Measurements from ENCODE around the gene VRK3. TPM values are rescaled to one million over a fixed set of nuclear protein-coding genes. Genes with fewer than 3 reads are reported as not detected.

Gene VRK3
- total RNA-seq, 2 donors from 2014 or later: 43.5 to 48.9 TPM

DNA sequence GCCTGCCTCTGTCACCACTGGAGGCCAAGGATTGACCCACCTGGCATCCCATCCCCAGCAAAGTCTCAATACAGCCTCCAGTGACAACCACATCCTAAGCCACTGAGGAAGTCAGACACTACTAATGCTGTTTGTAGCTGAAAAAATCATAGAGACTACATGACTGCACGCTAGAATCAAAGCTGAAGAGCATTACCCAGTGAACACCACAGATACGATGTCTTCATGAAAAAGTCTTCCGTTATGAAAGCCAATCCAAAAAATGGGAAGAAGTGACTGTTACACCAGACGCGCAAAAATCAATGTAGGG lies 84.7 kb downstream of the VRK3 start:
- Mint-ChIP-seq H3K9me3 (peaks cover under 1% of the 10 kb centered on the region), H3K27ac (no peak overlapping the region), H3K4me3 (no peak overlapping the region), H3K4me1 (no peaks in the 10 kb centered on the region), H3K36me3 (ENCODE audit: low read depth) (no peaks in the 10 kb centered on the region), H3K27me3 (ENCODE audit: insufficient read depth) (peaks cover 2% of the 10 kb centered on the region)
- Histone ChIP-seq H3K27ac (ENCODE audit: low read depth, low read length) (no peak overlapping the region), H3K4me3 (ENCODE audit: low read length) (no peak overlapping the region), H3K9me3 (ENCODE audit: control insufficient read depth, low read length) (no peaks in the 10 kb centered on the region), H3K9ac (ENCODE audit: extremely low read depth, low read length, poor library complexity, severe bottlenecking) (no peak overlapping the region), H3K4me1 (ENCODE audit: control insufficient read depth, insufficient read depth, low read length) (no peaks in the 10 kb centered on the region), H3K27me3 (ENCODE audit: control insufficient read depth, insufficient read depth, low read length, poor library complexity, severe bottlenecking) (no peaks in the 10 kb centered on the region), H3K36me3 (ENCODE audit: control insufficient read depth, insufficient read depth, low read length) (no peaks in the 10 kb centered on the region)
- DNase-seq: no peak
- TF ChIP-seq, protein P1, sequence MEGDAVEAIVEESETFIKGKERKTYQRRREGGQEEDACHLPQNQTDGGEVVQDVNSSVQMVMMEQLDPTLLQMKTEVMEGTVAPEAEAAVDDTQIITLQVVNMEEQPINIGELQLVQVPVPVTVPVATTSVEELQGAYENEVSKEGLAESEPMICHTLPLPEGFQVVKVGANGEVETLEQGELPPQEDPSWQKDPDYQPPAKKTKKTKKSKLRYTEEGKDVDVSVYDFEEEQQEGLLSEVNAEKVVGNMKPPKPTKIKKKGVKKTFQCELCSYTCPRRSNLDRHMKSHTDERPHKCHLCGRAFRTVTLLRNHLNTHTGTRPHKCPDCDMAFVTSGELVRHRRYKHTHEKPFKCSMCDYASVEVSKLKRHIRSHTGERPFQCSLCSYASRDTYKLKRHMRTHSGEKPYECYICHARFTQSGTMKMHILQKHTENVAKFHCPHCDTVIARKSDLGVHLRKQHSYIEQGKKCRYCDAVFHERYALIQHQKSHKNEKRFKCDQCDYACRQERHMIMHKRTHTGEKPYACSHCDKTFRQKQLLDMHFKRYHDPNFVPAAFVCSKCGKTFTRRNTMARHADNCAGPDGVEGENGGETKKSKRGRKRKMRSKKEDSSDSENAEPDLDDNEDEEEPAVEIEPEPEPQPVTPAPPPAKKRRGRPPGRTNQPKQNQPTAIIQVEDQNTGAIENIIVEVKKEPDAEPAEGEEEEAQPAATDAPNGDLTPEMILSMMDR (conservative IDR thresholded peaks at IDR 0.05): peak; percentile 22
- WGBS, 2 experiments (ENCODE audit: insufficient coverage in 1 of 2, insufficient read length in 1 of 2): 97% methylated on average over 5 of the region's 5 CpGs

- no peaks in the 10 kb centered on the region for H3K4me1 Mint-ChIP-seq
- Histone ChIP-seq H3K9ac (ENCODE audit: extremely low read depth, low read length, poor library complexity, severe bottlenecking) (no peak overlapping the region), H3K36me3 (ENCODE audit: control insufficient read depth, insufficient read depth, low read length) (no peaks in the 10 kb centered on the region), H3K9me3 (ENCODE audit: control insufficient read depth, low read length) (no peaks in the 10 kb centered on the region), H3K4me3 (ENCODE audit: low read length) (no peak overlapping the region), H3K4me1 (ENCODE audit: control insufficient read depth, insufficient read depth, low read length) (no peaks in the 10 kb centered on the region), H3K27me3 (ENCODE audit: control insufficient read depth, insufficient read depth, low read length, poor library complexity, severe bottlenecking) (no peaks in the 10 kb centered on the region), H3K27ac (ENCODE audit: low read depth, low read length) (no peak overlapping the region)
- no peaks in the 10 kb centered on the region for H3K9me3 Mint-ChIP-seq
- H3K27ac Mint-ChIP-seq: no peak overlapping the region
- TF ChIP-seq, protein P1 (conservative IDR thresholded peaks at IDR 0.05): peak; percentile 52
- H3K27me3 Mint-ChIP-seq (ENCODE audit: insufficient read depth): peaks cover 2% of the 10 kb centered on the region
- no peaks in the 10 kb centered on the region for H3K36me3 Mint-ChIP-seq (ENCODE audit: low read depth)
- no peak overlapping the region for H3K4me3 Mint-ChIP-seq
- peak; percentile 62 for DNase-seq
- 84 to 100% methylated on average over 3 to 7 of the region's 7 CpGs for WGBS, 2 experiments (ENCODE audit: insufficient coverage in 1 of 2, insufficient read length in 1 of 2)
Observed at GRCh38 chr19:49939721-49940481, 85.3 kb downstream of the VRK3 start.

- 62 to 83% methylated on average over 3 to 4 of the region's 4 CpGs for WGBS, 2 experiments (ENCODE audit: insufficient coverage in 1 of 2, insufficient read length in 1 of 2)
- H3K4me3 ChIP-seq (ENCODE audit: low read length): no peak overlapping the region
- no peak for DNase-seq
- no peaks in the 10 kb centered on the region for H3K4me1 Mint-ChIP-seq
- H3K36me3 Mint-ChIP-seq (ENCODE audit: low read depth): peaks cover 1% of the 10 kb centered on the region
- H3K27me3 ChIP-seq (ENCODE audit: control insufficient read depth, insufficient read depth, low read length, poor library complexity, severe bottlenecking): no peaks in the 10 kb centered on the region
- H3K9me3 ChIP-seq (ENCODE audit: control insufficient read depth, low read length): no peaks in the 10 kb centered on the region
- TF ChIP-seq, protein P1 (conservative IDR thresholded peaks at IDR 0.05): no peak
- no peak overlapping the region for H3K4me3 Mint-ChIP-seq
- H3K36me3 ChIP-seq (ENCODE audit: control insufficient read depth, insufficient read depth, low read length): no peaks in the 10 kb centered on the region
- peaks cover 2% of the 10 kb centered on the region for H3K27me3 Mint-ChIP-seq (ENCODE audit: insufficient read depth)
- H3K27ac Mint-ChIP-seq: no peak overlapping the region
- H3K9me3 Mint-ChIP-seq: no peaks in the 10 kb centered on the region
- H3K9ac ChIP-seq (ENCODE audit: extremely low read depth, low read length, poor library complexity, severe bottlenecking): no peak overlapping the region
- H3K4me1 ChIP-seq (ENCODE audit: control insufficient read depth, insufficient read depth, low read length): no peaks in the 10 kb centered on the region
- no peak overlapping the region for H3K27ac ChIP-seq (ENCODE audit: low read depth, low read length)
Observed at GRCh38 chr19:49938662-49939061, 86.5 kb downstream of the VRK3 start.
